Colon (tissue), 2 donors: ENCODE data around the gene SLC23A3.

Experiments
- FAIRE-seq: peaks from 2 replicates; lab custom pipeline; 2012; peaks lifted over from hg19 to GRCh38; lab: Jason Lieb, UNC
- donor health status: control.
- donor health status: control.

SLC23A3 gene

DNA sequence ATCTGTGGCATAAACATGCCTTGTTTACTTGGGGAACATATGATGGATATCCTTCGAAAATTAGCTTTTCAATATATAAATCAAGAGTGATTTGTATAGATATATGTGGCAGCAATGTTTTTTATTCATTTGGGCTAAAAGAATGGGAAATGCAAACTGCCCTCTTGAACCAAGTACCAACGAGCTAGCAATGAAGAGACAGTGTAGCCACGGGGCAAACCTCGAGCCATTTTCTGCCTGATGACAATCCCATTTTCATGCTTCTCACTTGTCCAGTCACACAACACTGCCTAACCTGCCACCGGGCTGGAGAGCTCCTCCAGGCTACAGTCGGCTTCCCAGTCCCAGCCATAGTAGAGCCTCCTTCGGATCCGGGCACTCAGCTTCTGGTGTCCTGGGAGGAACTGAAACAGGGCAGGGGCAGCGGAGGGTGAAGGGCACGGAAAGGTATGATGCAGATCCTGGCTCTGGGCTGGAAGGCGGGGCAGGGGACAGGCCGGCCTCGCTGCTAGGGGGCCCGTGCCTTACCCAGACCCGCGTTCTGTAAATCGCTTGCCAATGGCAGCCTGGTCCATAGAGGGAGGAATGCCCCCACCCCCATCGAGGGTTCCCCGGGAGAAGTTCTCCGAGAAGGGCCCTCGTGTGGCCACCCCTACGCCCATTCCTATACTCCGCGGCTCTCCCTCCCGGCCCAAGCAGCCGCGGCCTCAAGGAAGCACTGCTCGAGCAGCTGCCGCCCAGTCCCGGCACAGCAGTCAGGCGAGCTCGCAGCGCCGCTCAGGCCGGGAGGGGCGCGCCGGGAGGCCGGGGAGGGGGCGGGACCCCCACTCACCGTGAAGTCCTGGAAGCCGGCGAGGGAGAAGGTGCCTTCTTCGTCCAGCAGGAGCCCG lies 6.3 kb upstream of the SLC23A3 start:
- no peak for FAIRE-seq

DNA sequence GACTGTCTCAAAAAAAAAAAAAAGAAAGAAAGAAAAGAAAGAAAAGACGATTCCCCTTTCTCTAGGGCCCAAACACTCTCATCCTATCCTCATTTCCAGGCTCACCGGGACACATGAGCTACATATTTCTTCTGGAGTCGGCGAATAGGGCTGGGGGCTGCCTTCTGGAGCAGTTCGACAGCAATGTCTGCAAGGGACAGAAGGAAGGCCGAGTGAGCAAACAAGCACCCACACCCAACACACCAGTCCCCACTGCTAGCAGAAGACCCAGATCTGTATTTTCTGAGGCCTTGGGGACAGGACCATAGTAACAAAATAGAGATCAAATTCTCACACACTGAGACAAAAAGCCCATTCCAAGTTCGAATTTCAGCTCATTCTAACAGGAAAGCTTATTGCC lies 5.7 kb upstream of the SLC23A3 start:
- FAIRE-seq = no peak

- no peak for FAIRE-seq
Observed at GRCh38 chr2:219174801-219175200, 5.0 kb upstream of the SLC23A3 start.

GRCh38 chr2:219174146-219174545 lies 4.3 kb upstream of the SLC23A3 start:
- FAIRE-seq = no peak

- FAIRE-seq = no peak
Observed at GRCh38 chr2:219173176-219173575, 3.3 kb upstream of the SLC23A3 start.

- no peak for FAIRE-seq
Observed at GRCh38 chr2:219172231-219173154, 2.7 kb upstream of the SLC23A3 start.

DNA sequence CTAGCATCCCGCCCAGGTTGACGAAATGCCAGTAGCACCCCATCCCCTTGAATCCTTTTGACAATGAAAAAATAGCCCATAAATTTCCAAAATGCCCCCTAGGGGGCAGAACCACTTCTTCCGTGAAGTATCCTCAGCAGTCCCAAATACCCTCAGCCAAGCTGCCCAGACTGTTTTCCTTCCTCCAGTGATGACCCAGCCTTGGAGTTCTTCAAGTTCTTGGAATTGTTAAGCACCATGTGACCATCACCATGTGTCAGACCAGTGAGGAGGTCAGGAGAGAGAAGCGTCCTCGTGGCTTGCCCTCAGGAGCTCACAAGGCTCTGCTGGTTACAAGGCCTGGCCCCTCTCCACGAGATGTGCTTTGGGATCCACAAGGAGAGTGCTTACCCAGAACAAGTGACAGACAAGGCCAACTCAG lies 1.4 kb upstream of the SLC23A3 start:
- FAIRE-seq = no peak

DNA sequence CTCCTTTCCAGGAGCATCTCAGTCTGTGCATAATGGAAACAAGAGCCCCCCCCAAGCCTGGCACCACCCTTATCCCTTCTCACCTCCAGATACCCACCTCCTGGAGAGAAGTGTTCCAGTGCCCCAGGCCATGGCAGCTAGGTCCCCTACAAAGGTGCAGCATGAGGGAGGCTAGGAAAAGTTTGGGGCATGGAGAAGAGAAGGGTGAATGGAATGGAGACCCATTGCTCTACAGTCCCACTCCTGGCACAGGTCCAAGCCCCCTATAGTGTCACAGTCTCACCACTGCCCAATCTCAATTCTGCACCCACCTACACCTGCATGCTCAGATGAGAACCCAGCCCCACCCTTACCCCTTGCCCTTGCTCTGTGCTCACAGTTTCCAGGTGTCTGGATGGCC lies 897 bp downstream of the SLC23A3 start:
- FAIRE-seq = no peak

- no peak for FAIRE-seq
Observed at GRCh38 chr2:219168526-219168925, 1.3 kb downstream of the SLC23A3 start.

- no peak for FAIRE-seq
Observed at GRCh38 chr2:219167997-219168396, 1.8 kb downstream of the SLC23A3 start.

- no peak for FAIRE-seq
Observed at GRCh38 chr2:219165058-219165911, 4.5 kb downstream of the SLC23A3 start.

- FAIRE-seq = no peak
Observed at GRCh38 chr2:219163156-219163555, 6.7 kb downstream of the SLC23A3 start.

DNA sequence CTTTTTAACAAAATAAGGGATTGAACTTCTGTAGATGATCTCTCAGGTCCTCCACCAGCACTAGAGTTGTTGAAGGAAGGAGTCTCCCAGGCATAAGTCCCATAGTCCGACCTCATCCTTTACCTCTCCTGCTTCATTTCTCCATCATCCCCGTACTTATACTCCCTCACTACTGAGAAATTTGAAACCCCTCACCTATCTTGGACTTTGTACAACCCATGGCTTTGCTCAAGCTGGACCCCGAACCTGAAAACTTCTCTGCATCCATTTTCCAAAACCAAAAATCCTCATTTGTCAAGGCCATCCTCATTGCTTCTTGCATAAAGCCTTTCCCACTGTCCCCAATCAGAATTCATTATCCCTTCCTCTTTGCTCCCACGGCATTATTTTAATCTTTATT lies 8.7 kb downstream of the SLC23A3 start:
- no peak for FAIRE-seq

DNA sequence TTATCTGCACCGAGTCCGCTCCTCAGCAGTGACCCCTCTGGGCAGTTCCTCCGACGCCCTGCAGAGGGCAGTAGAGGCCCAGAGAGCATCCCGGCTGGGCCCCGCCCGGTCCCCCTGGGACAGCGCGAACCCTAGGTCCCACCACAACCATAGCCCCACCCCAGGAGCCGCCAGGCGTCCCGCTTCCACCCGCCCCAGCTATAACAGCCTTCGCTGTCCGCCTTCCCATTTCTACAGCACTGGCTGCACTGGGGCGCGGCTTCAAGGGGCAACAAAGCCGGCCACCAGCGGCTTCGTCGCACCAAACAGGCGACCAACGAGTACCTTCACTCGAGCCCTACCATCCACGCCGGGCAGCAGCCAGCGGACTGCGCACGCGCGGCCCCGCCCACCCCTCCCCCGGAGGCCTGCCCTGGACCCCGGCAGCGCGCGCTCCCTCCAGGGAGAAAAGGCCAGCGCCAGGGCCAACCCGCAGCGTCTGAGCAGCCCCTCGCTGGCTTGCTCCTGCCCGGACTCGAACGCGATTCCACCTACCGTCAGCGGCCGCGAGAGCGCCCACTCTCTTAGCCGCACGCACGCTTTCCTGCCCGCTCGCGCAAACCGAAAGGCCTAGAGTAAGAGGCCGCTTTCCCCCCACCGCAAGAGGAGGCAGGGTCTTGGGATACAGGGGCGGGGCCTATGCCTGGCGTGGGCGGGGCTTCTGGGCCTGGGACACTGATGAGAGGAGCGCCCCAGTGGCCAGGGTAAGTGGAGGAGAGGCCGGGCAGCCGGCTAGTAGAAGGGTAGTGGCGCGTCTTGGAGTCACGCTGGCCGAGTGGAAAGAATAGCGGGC lies 9.4 kb downstream of the SLC23A3 start, which contains the start of gene NHEJ1:
NHEJ1 (minus strand) TSS at position 630 of the 832 bp plus-strand sequence. CDS start 2,453 bp downstream, outside the sequence.
- no peak for FAIRE-seq

DNA sequence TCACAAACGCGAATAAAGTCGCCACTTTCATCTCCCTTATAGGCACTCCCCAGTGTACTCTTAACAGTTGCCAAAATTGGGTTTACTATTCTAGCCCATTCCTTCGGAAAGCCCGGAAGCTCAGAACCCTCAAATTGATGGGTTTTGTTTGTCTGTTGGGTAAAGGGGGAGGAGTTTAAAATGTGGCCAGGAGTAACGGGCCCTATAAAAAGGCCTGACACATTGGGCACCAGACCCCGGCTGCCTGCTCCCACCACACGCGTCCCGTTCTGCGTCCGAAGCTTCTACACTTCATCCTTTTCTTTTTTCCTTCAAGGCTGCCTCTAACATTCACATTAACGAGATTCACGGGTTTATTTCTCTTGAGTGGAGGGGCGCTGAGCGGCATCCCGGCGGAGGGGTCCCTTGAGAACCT lies 10.1 kb downstream of the SLC23A3 start:
- FAIRE-seq = no peak

DNA sequence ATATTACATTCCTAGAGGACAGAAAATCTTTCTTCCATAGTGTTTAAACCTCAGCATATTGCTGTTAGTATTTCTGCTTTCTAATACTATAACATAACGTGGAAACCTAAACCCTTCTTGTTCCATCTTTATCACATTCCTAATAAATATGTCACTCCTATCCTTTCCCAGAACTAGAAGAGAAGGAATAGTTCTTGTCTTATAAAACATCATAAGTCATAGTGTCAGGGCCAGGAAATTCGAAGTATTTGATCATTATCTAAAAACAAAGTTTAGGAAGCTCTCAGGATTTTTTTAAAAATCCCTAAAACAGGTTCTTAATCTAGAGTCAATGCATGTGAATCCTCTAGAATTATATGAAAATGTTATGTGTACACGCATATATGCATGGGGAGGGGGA lies 11.2 kb downstream of the SLC23A3 start:
- FAIRE-seq = no peak

DNA sequence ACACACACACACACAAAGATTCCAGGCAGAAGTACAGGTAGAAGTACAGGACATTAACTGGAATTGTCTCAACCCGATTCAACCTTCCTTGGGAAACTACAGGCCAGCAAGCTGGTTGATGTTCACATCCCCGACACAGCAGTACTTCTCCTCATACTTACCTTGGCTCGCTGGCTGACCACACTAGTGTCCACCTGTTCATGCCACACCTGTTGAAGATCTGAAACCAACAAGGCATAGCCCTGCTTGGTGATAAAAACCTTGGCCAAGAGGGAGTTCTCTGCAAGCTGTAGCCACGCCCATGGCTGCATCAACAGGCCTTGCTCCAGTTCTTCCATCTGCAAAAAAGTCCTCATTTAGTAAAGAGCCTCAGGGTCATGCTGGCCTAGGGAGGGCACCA lies 11.8 kb downstream of the SLC23A3 start:
- FAIRE-seq = no peak

- FAIRE-seq = no peak
Observed at GRCh38 chr2:219157396-219157795, 12.4 kb downstream of the SLC23A3 start.

DNA sequence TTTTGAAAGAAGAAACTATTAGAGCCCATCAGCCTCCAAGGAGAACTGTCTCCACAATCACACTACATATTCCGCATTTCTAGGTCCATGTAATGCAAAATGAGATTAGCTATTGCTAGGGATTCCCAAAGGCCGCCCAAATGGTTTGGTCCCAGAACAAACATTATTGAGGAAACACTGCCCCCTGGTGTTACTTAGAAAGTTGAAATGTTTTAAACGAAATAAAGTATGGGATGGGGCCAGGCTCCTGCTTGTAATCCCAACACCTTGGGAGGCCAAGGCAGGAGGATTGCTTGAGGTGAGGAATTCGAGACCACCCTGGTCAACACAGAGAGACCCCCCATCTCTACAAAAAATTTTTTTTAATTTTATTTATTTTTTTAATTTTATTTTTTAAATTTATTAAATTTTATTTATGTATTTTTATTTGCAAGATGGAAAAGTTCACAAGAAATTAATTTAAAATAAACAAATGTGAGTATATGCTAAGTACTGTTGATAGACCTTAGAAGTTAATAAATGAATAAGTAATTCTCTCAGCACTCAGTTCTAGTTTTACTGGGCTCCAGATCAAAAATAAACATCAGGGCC lies 14.7 kb downstream of the SLC23A3 start:
- FAIRE-seq = no peak

GRCh38 chr2:219149667-219150066 lies 20.2 kb downstream of the SLC23A3 start:
- no peak for FAIRE-seq

GRCh38 chr2:219142329-219142728 lies 27.5 kb downstream of the SLC23A3 start:
- no peak for FAIRE-seq
